NOMO-1 (cell line): ENCODE results near the gene LMBR1.
"Not testable (repeated sequence)": the region's sequence is repeated elsewhere in the genome, so short reads cannot be mapped to it uniquely, and the experiment has no call there.

Source experiments
- DNase-seq, 2 experiments: peaks; one replicate each; lab custom pipeline; 2025; ENCODE audit not compliant: unreplicated experiment in 2 of 2; lab: John Stamatoyannopoulos, UW

Gene LMBR1

GRCh38 chr7:156811706-156812105 is 81.3 kb downstream of the LMBR1 start:
- no peak for DNase-seq

DNA sequence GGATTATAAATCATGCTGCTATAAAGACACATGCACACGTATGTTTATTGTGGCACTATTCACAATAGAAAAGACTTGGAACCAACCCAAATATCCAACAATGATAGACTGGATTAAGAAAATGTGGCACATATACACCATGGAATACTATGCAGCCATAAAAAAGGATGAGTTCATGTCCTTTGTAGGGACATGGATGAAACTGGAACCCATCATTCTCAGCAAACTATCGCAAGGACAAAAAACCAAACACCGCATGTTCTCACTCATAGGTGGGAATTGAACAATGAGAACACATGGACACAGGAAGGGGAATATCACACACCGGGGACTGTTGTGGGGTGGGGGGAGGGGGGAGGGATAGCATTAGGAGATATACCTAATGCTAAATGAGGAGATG is 89.3 kb downstream of the LMBR1 start:
- DNase-seq: not testable (repeated sequence)

- DNase-seq: no peak
These were observed 90.8 kb downstream of the LMBR1 start for GRCh38 chr7:156802214-156802613.

DNA sequence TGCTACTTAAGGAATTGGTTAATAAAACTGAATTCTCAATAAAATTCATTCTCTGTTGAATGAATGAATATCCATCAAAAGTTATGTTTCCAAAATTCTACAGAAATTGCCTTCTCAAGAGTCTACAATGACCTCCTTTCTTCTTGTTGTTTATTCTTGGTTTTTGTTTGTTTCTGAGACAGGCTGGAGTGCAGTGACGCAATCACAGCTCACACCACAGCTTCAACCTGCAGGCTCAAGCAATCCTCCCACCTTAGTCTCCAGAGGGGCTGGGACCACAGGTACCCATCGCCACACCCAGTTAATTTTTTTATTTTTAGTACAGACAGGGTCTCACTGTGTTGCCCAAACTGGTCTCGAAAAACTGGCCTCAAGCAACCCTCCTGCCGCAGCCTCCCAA is 97.6 kb downstream of the LMBR1 start:
- no peak for DNase-seq

GRCh38 chr7:156793334-156793733 is 99.6 kb downstream of the LMBR1 start:
- no peak for DNase-seq

DNA sequence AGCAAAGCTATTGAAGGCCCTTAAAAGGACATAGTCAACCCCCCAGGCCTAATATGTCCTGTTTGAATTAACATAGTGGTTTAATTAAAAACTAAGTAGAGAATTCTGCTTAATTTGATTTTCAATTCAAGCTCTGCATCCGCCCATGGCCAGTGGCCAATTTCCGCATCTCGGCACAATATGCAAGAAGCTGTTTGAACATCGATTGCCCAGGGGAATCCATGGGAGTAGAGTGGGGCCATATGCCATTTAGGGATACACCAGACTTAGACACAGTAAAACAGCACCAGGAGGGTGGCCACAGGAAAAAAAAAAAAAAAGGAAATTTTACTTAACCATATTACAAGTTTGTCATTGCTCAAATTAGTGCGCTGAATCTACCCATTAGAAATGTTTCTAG is 100.4 kb downstream of the LMBR1 start:
- no peak for DNase-seq

- DNase-seq: no peak
These were observed 101.7 kb downstream of the LMBR1 start for GRCh38 chr7:156791241-156791640.

- DNase-seq: no peak
These were observed 102.7 kb downstream of the LMBR1 start for GRCh38 chr7:156790264-156790663.

DNA sequence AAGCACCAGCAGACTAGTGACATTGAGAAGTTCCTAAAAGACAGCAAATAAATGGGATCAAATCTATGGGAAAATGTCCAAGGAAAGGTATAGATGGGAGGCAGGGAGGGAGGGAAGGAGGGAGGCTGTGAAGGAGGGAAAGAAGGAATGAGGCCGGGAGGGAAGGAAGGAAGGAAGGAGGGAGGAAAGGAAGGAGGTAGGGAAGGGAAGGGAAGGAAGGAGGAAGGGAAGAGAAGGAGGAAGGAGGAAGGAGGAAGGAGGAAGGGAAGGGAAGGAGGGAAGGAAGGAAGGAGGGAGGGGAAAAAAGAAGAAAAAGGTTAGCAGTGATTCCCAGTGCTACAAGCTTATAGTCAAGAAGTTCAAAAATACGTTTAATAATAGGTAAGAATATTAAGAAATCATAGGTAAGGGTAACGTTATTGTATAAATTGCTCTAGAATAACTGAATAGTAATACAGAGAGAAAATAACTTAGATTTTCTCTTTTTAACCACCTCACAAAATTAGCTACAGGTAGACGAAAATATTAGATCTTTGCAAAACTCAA is 106.9 kb downstream of the LMBR1 start:
- DNase-seq: no peak

DNA sequence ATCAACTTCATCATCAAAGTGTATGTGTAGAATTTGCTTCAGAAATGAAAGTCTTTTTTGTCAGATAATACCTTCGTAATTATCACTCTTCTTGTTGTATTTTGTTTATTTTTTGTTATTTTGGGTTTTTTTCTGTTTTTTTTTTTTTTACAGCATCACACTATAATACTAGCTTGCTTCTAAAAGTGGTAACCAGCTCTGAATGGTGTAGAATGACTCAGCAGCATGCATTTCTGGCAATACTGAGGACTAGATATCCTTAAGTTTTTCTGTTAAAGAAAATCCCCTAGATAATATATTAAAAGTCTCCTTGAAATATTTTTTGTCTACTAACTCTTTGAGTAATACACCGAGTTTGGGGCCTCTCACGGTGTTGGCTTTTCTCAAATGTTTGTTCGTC is 109.1 kb downstream of the LMBR1 start:
- DNase-seq: no peak

- no peak for DNase-seq
These were observed 111.0 kb downstream of the LMBR1 start for GRCh38 chr7:156781972-156782371.

- peak; percentile 19 to 43 for DNase-seq
These were observed 112.1 kb downstream of the LMBR1 start for GRCh38 chr7:156780724-156781455.

DNA sequence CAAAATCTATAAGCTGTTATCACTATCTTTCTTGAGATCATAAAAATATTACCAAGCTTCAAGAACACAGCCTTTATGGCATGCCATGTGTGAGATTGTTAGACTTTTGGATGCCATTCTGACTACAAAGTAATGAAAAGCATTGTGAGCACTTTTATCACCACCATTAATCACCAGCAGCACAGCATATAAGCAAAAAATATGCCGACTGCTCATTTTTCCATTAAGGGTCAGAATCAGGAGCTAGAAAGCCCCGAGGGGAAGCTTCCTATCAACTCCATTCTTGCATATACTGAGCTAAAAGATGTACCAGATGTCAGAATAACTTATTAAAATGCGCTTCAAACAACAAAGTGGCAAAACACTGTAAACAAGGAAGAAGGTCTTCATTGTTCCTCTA is 114.3 kb downstream of the LMBR1 start:
- no peak for DNase-seq

DNA sequence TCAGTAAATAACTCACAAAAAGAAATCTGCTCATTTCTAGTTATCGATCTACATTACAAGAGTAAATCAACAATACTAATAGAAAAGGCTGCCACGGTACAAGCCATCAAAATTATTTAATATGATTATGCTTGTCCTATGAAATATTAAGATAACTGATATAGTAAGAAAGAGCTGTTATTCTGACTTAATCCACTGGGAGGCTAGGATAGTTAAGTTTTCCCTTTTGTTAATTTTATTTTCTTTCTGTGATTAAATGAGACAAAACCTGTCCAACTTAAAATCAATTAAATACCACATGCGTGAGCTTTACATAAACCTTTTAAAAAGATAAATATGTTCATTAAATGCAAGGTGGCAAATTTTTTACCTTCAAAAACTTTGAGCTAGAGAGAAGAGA is 114.8 kb downstream of the LMBR1 start:
- DNase-seq: no peak

GRCh38 chr7:156777364-156778069 is 115.5 kb downstream of the LMBR1 start:
- no peak for DNase-seq

DNA sequence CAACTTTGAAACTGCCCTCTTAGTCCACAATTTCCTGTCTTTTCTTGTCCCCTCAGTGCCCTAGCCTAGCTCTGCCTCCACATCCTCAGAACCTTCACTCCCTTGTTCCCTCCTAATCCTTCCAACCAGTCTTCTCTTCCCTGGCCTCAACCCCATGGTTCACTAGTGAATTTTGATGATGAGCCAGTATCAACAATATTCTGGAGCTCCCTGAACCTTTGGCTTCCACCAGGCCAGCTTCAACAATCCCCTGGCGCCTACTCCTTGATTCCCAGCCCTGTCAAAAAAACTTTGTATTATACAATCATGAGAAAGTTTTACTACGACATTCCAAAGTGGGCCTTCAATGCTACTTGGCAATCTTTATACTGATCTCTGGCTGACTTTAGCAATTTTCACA is 116.5 kb downstream of the LMBR1 start:
- no peak for DNase-seq

DNA sequence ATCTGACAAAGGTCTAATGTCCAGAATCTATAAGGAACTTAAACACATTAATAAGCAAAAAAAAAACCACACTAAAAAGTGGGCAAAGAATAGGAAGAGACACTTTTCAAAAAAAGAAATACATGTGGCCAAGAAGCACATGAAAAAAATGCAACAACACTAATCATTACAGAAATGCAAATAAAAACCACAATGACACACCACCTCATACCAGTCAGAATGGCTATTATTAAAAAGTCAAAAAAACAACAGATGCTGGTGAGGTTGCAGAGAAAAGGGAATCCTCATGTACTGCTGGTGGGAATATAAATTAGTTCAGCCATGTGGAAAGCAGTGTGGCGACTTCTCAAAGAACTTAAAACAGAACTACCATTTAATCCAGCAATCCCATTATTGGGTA is 119.0 kb downstream of the LMBR1 start:
- no peak for DNase-seq

DNA sequence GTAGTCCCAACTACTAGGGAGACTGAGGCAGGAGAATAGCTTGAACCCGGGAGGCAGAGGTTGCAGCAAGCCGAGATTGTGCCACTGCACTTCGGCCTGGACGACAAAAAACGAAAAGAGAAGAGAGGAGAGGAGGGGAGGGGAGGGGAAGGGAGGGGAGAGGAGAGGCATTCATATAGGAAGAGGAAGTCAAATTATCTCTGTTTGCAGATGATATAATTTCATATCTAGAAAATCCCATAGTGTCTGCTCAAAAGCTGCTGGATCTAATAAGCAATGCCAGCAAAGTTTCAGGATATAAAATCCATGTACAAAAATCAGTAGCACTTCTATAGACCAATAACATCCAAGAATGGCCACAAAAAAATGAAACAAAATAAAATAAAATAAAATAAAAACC is 120.3 kb downstream of the LMBR1 start:
- peak in 1 of 2 experiments; percentile 1 for DNase-seq

- no peak for DNase-seq
These were observed 124.1 kb downstream of the LMBR1 start for GRCh38 chr7:156768698-156769472.

DNA sequence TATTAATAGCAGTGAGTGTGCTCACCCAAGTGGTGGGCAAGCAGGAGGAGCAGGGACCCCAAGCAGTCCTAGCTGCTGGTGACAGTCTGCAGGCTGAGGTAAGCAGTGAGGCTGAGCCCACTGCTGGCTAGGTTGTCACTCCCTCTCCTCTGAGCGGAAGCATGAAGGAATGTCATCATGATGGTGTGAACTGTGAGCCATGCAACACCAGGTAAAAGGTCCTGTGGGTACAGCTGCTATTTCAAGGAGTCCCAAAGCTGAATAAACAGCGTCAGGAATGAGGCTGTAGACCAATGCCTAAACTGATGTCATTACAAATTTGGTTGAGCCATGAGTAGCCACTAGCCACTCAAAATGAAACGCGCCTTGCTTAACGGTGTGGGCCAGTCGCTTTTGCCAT is 126.3 kb downstream of the LMBR1 start:
- DNase-seq: no peak

GRCh38 chr7:156765901-156766656 is 126.9 kb downstream of the LMBR1 start:
- no peak for DNase-seq
